ENCODE data around the gene CDK5RAP3. TPM values are rescaled to one million over a fixed set of nuclear protein-coding genes. Genes with fewer than 3 reads are reported as not detected.

CDK5RAP3 gene
- total and polyA plus RNA-seq, 2 of the 13 experiments (the other 11 are each of a cell fraction or from before 2014, with no cell fraction given): 128 to 154 TPM

- TF ChIP-seq ZNF318 (CRISPR knock-in tag; IDR thresholded peaks at IDR 0.05) (peak; percentile 60; the same call in 1 of the 2 replicates), AHR (CRISPR knock-in tag; IDR thresholded peaks at IDR 0.05) (peak; percentile 81; the same call in 1 of the 2 replicates), MXD1 (CRISPR knock-in tag; IDR thresholded peaks at IDR 0.05) (no peak), IRF9 (CRISPR knock-in tag; IDR thresholded peaks at IDR 0.05; ENCODE audit: borderline replicate concordance) (0 out of 2 replicates have a peak, but pooled peaks have one; percentile 8), ZNF557 (CRISPR knock-in tag; IDR thresholded peaks at IDR 0.05) (peak; percentile 81; the same call in 1 of the 2 replicates), FOXO1 (CRISPR knock-in tag; IDR thresholded peaks at IDR 0.05) (0 out of 2 replicates have a peak, but pooled peaks have one; percentile 78), ZSCAN5A (CRISPR knock-in tag; IDR thresholded peaks at IDR 0.05; ENCODE audit: borderline replicate concordance) (no peak), ZNF768 (CRISPR knock-in tag; IDR thresholded peaks at IDR 0.05) (no peak), HNF1A (IDR thresholded peaks at IDR 0.05; ENCODE audit: low read depth) (no peak; the same call in 1 of the 2 replicates), HNF1A (CRISPR knock-in tag; IDR thresholded peaks at IDR 0.05; ENCODE audit: borderline replicate concordance) (peak; percentile 47; the same call in 1 of the 2 replicates), SNAPC2 (CRISPR knock-in tag; IDR thresholded peaks at IDR 0.05) (no peak), HNRNPL (IDR thresholded peaks at IDR 0.05; ENCODE audit: low read depth, low read length) (peak; percentile 97), KDM6A (CRISPR knock-in tag; IDR thresholded peaks at IDR 0.05; ENCODE audit: low read depth) (peak; percentile 50; the same call in 1 of the 2 replicates), FOXK1 (CRISPR knock-in tag; IDR thresholded peaks at IDR 0.05; ENCODE audit: borderline replicate concordance, low read depth) (no peak)
Measured at GRCh38 chr17:47948706-47949196, 22.2 kb upstream of the CDK5RAP3 start (continued).
